ENCODE measurements around the gene STK31. TPM values are rescaled to one million over a fixed set of nuclear protein-coding genes. Genes with fewer than 3 reads are reported as not detected.

Gene STK31
- polyA plus RNA-seq, 1 donor (not counting 4 experiments of a cell fraction or from before 2014, with no cell fraction given) = 0.01 TPM

- FAIRE-seq = no peak
- Histone ChIP-seq H3K79me2 (ENCODE audit: control insufficient read depth, insufficient read depth, low read length) (no peaks in the 10 kb centered on the region), H3K36me3 (ENCODE audit: control insufficient read depth in 2 of 2, extremely low read depth in 1 of 2, insufficient read depth in 2 of 2, low read length in 2 of 2) (no peaks in the 10 kb centered on the region)
Observed at GRCh38 chr7:23662124-23662983, 47.7 kb upstream of the STK31 start.

GRCh38 chr7:23662984-23663313 lies 47.1 kb upstream of the STK31 start:
- Histone ChIP-seq H3K4me2 (ENCODE audit: control insufficient read depth, extremely low read depth, insufficient read depth, low read depth, low read length) (no peak overlapping the region), H3K79me2 (ENCODE audit: control insufficient read depth, insufficient read depth, low read length) (no peaks in the 10 kb centered on the region), H2AFZ (ENCODE audit: control insufficient read depth, low read length) (no peak overlapping the region), H3K9me1 (ENCODE audit: control insufficient read depth, extremely low read depth, insufficient read depth, low read length) (no peaks in the 10 kb centered on the region), H3K9me3 (ENCODE audit: control insufficient read depth, low read depth, low read length) (no peaks in the 10 kb centered on the region), H3K27ac (ENCODE audit: control insufficient read depth, insufficient read depth, low read length) (no peak overlapping the region), H3K9ac (ENCODE audit: control insufficient read depth, extremely low read depth, insufficient read depth, low read length) (no peak overlapping the region), H3K27me3 (ENCODE audit: control insufficient read depth, extremely low read depth, insufficient read depth, low read length) (no peaks in the 10 kb centered on the region), H3K4me1 (ENCODE audit: control insufficient read depth, extremely low read depth, insufficient read depth, low read length) (no peaks in the 10 kb centered on the region), H3K4me3 (ENCODE audit: control insufficient read depth in 2 of 3, extremely low read depth in 1 of 3, insufficient read depth in 2 of 3, low read depth in 1 of 3, low read length in 3 of 3) (no peak overlapping the region), H4K20me1 (ENCODE audit: control insufficient read depth, extremely low read depth, insufficient read depth, low read length) (no peaks in the 10 kb centered on the region), H3K36me3 (ENCODE audit: control insufficient read depth in 2 of 2, extremely low read depth in 1 of 2, insufficient read depth in 2 of 2, low read length in 2 of 2) (no peaks in the 10 kb centered on the region)
- dilution Hi-C loops (cut with MboI; ENCODE audit: extremely low pct_ligation_motif_present, low sequenced_read_pairs) = no loop called here
- FAIRE-seq (no peak), DNase-seq (ENCODE audit: low read depth, low spot score) (no peak)
- TF ChIP-seq CTCF (optimal IDR thresholded peaks at IDR 0.05 in 1 of 3, IDR thresholded peaks at IDR 0.05 in 1 of 3, conservative IDR thresholded peaks at IDR 0.05 in 1 of 3; ENCODE audit: extremely low read depth in 1 of 3, insufficient read depth in 2 of 3, low read length in 3 of 3) = no peak
- TF ChIP-seq EZH2 (IDR thresholded peaks at IDR 0.05; ENCODE audit: low read length) = no peak

More at GRCh38 chr7:23662124-23662983, 47.7 kb upstream of the STK31 start:
- DNase-seq (ENCODE audit: low read depth, low spot score) = no peak
- Histone ChIP-seq H3K4me1 (ENCODE audit: control insufficient read depth, extremely low read depth, insufficient read depth, low read length) (no peaks in the 10 kb centered on the region), H3K9me3 (ENCODE audit: control insufficient read depth, low read depth, low read length) (no peaks in the 10 kb centered on the region), H3K4me2 (ENCODE audit: control insufficient read depth, extremely low read depth, insufficient read depth, low read depth, low read length) (no peak overlapping the region), H3K9ac (ENCODE audit: control insufficient read depth, extremely low read depth, insufficient read depth, low read length) (no peak overlapping the region), H4K20me1 (ENCODE audit: control insufficient read depth, extremely low read depth, insufficient read depth, low read length) (no peaks in the 10 kb centered on the region), H3K27ac (ENCODE audit: control insufficient read depth, insufficient read depth, low read length) (no peak overlapping the region), H3K4me3 (ENCODE audit: control insufficient read depth in 2 of 3, extremely low read depth in 1 of 3, insufficient read depth in 2 of 3, low read depth in 1 of 3, low read length in 3 of 3) (no peak overlapping the region), H3K9me1 (ENCODE audit: control insufficient read depth, extremely low read depth, insufficient read depth, low read length) (no peaks in the 10 kb centered on the region), H2AFZ (ENCODE audit: control insufficient read depth, low read length) (no peak overlapping the region), H3K27me3 (ENCODE audit: control insufficient read depth, extremely low read depth, insufficient read depth, low read length) (no peaks in the 10 kb centered on the region)
- dilution Hi-C loops (cut with MboI; ENCODE audit: extremely low pct_ligation_motif_present, low sequenced_read_pairs) = no loop called here
- no peak for TF ChIP-seq CTCF (optimal IDR thresholded peaks at IDR 0.05 in 1 of 3, IDR thresholded peaks at IDR 0.05 in 1 of 3, conservative IDR thresholded peaks at IDR 0.05 in 1 of 3; ENCODE audit: extremely low read depth in 1 of 3, insufficient read depth in 2 of 3, low read length in 3 of 3)
- TF ChIP-seq EZH2 (IDR thresholded peaks at IDR 0.05; ENCODE audit: low read length) = no peak
